ENCODE results near the gene VRTN. TPM values are rescaled to one million over a fixed set of nuclear protein-coding genes. Genes with fewer than 3 reads are reported as not detected.

VRTN gene
- total RNA-seq, 1 donor from 2014 or later: not detected

DNA sequence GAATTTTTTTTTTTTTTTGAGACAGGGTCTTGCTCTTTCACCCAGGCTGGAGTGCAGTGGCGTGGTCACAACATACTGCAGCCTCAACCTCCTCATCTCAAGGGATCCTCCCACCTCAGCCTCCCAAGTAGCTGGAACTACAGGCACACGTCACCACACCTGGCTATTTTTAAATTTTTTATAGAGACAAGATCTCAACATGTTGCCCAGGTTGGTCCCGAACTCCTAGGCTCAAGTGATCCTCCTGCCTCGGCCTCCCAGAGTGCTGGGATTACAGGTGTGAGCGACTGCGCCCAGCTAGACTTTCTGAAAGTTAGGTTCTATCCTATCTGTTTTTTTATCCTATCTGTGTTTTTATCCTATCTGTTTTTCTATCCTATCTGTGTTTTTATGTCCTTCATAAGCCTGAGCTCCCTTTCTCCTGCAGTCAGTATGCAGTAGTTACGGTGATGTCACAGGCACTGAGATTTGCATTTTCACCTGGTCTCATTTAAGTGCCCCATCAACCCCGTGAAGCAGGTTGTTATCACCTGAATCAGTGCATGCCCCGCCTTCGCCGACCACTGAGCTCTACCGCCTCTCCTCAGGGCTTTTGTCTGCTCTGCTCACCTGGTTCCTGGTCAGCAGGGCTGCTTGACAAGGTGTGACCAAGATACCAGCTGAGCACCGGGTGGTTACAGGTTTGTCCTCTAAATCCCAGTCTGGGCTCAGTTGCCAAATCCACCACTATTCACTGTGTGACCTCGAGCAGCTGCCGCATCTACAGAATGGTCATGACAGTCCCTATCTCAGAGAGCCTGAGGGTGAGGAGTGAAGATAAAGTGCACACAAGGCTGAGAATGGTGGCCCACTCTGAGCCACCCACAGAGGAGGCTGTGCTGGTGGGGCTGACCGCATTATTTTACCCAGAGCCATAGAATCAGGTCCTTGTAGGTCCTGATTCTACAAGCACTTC is 44.6 kb downstream of the VRTN start:
- TF ChIP-seq, protein P1, sequence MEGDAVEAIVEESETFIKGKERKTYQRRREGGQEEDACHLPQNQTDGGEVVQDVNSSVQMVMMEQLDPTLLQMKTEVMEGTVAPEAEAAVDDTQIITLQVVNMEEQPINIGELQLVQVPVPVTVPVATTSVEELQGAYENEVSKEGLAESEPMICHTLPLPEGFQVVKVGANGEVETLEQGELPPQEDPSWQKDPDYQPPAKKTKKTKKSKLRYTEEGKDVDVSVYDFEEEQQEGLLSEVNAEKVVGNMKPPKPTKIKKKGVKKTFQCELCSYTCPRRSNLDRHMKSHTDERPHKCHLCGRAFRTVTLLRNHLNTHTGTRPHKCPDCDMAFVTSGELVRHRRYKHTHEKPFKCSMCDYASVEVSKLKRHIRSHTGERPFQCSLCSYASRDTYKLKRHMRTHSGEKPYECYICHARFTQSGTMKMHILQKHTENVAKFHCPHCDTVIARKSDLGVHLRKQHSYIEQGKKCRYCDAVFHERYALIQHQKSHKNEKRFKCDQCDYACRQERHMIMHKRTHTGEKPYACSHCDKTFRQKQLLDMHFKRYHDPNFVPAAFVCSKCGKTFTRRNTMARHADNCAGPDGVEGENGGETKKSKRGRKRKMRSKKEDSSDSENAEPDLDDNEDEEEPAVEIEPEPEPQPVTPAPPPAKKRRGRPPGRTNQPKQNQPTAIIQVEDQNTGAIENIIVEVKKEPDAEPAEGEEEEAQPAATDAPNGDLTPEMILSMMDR (conservative IDR thresholded peaks at IDR 0.05): no peak
- Mint-ChIP-seq H3K4me3 (no peak overlapping the region), H3K27me3 (peaks cover 25% of the 10 kb centered on the region), H3K4me1 (ENCODE audit: unreplicated experiment) (no peaks in the 10 kb centered on the region), H3K9me3 (no peaks in the 10 kb centered on the region), H3K27ac (no peak overlapping the region), H3K36me3 (no peaks in the 10 kb centered on the region)
- no peak for DNase-seq (ENCODE audit: extremely low spot score, unreplicated experiment)

GRCh38 chr14:74394549-74394948 is 46.3 kb downstream of the VRTN start:
- DNase-seq (ENCODE audit: extremely low spot score, unreplicated experiment): no peak
- TF ChIP-seq, protein P1 (conservative IDR thresholded peaks at IDR 0.05): no peak
- Mint-ChIP-seq H3K4me3 (no peak overlapping the region), H3K27me3 (peaks cover 38% of the 10 kb centered on the region), H3K9me3 (no peaks in the 10 kb centered on the region), H3K4me1 (ENCODE audit: unreplicated experiment) (no peaks in the 10 kb centered on the region), H3K36me3 (no peaks in the 10 kb centered on the region), H3K27ac (no peak overlapping the region)

DNA sequence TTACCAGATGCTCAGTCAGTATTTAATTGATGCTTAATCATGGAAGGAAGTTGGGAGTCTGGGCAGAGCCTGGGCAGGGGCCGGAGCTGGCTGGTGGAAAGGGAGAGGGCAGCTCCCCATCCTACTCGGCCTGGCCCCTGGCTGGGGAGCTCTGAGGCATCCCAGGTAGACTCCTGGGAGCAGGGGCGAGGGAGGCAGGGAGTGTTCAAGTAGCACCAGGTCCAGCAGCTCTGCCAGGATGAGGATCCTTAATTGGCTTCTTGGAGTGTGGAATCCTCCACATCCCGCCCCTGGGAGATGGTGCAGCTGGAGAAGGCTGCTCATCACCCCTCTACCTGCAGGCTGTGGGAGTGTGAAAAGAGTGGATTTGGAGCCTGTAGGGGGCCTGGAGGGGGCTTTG is 46.8 kb downstream of the VRTN start:
- Mint-ChIP-seq H3K27ac (no peak overlapping the region), H3K4me1 (ENCODE audit: unreplicated experiment) (peaks cover 2% of the 10 kb centered on the region), H3K36me3 (no peaks in the 10 kb centered on the region), H3K9me3 (no peaks in the 10 kb centered on the region), H3K27me3 (peaks cover 42% of the 10 kb centered on the region), H3K4me3 (no peak overlapping the region)
- DNase-seq (ENCODE audit: extremely low spot score, unreplicated experiment): no peak
- TF ChIP-seq, protein P1 (conservative IDR thresholded peaks at IDR 0.05): no peak

GRCh38 chr14:74400031-74400685 is 51.9 kb downstream of the VRTN start:
- Mint-ChIP-seq H3K36me3 (no peaks in the 10 kb centered on the region), H3K27ac (peak overlapping the region; percentile 51), H3K4me3 (peak overlapping the region; percentile 20), H3K27me3 (peaks cover 36% of the 10 kb centered on the region), H3K9me3 (no peaks in the 10 kb centered on the region), H3K4me1 (ENCODE audit: unreplicated experiment) (peaks cover 18% of the 10 kb centered on the region)
- TF ChIP-seq, protein P1 (conservative IDR thresholded peaks at IDR 0.05): peak; percentile 29
- DNase-seq (ENCODE audit: extremely low spot score, unreplicated experiment): no peak

DNA sequence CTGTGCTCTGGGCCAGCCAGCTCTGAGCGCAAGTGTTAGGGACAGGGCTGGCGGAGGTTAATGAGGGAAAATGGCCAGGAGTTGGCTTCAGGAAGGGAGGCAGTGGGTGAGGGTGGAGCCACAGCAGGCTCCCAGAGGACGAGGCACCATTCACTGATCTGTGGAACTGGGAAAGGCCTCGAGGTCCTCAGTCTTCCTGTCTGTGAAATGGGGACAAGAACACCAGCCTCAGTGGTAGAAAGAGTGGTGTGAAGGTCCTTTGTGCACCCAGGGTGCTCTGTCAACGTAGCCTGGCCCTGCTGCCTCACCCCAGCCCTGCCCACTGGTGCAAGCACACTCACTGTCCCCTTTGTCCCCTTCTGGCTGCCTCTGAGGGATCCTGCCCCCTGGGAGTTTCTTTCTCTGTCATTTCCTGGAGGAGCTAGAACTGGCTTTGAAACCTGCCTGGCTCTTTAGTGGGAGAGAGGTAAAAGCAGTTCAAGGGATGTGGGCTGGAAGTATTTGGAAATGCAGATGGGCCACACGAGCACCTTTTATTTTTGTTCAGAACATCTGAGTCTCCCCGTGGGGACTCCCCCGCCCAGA is 52.7 kb downstream of the VRTN start:
- Mint-ChIP-seq H3K27ac (peak overlapping the region; percentile 81), H3K9me3 (no peaks in the 10 kb centered on the region), H3K4me3 (peak overlapping the region; percentile 75), H3K36me3 (no peaks in the 10 kb centered on the region), H3K27me3 (peaks cover 35% of the 10 kb centered on the region), H3K4me1 (ENCODE audit: unreplicated experiment) (peaks cover 18% of the 10 kb centered on the region)
- TF ChIP-seq, protein P1 (conservative IDR thresholded peaks at IDR 0.05): no peak
- no peak for DNase-seq (ENCODE audit: extremely low spot score, unreplicated experiment)

Measured in type B pancreatic cell (in vitro differentiated cells).